ENCODE results near the gene ZSCAN31. TPM values are rescaled to one million over a fixed set of nuclear protein-coding genes. Genes with fewer than 3 reads are reported as not detected.

ZSCAN31 gene
- total RNA-seq, 1 donor from 2014 or later = 0.21 TPM

DNA sequence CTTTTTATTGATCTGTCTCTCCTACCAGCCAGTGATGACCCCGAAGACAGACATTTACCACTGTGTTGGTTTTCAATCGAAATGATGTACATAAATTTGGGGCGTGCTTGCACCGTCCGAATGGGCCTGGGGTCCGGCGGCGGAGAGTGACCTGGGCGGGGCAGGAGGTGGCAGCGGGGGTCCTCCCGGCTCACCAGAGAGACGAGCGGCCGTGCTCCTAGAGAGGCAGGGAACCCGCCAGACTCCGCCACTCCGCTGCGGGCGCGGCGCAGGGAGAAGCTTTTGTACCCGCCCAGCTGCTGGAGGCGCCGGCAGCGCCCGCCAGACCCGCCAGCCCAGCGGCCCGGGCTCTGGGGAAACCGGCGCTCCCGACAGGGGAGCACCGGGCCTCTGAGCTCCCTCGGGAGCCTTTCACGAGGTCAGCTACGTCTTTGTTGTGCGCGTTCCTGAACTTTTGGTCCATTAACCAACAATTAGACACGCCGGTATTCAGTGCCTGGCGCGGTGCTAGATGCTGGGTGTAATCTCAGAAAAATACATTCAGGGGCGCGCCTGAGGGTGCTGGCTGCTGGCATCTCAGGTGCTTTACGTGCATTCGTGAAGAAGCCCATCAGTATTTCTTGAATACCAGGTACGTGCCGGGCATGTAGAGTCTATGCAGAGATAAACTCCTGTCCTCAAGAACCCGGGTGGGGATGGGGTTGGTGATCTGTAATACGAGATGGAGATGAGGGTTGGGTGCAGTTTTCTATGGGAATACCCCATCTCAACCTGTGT is 54.5 kb downstream of the ZSCAN31 start, which contains the start of gene PGBD1:
PGBD1 (plus strand) TSS at position 285 of the 777 bp plus-strand sequence. CDS start 2,242 bp downstream, outside the sequence.
- peak within 1 kb of the TSS; percentile 68 to 80 for H3K4me3 ChIP-seq
- peak within 1 kb of the TSS; percentile 45 to 63 for H3K27ac ChIP-seq
- peaks cover 26 to 35% of the 10 kb centered on the region in 2 donors for H3K36me3 ChIP-seq
- intact Hi-C loops (cut with DNase I) = loop anchor here (5.0 kb wide), 1 partner anchor 51 kb away; no protein-coding TSS in a partner anchor
- H3K27me3 ChIP-seq = no peaks in the 10 kb centered on the region
- DNase-seq (ENCODE audit: low spot score in 2 of 2) = peak in 1 of 2 donors; percentile 82
- H3K4me1 ChIP-seq = peaks cover 0 to 4% of the 10 kb centered on the region in 2 donors
- TF ChIP-seq, protein P1, sequence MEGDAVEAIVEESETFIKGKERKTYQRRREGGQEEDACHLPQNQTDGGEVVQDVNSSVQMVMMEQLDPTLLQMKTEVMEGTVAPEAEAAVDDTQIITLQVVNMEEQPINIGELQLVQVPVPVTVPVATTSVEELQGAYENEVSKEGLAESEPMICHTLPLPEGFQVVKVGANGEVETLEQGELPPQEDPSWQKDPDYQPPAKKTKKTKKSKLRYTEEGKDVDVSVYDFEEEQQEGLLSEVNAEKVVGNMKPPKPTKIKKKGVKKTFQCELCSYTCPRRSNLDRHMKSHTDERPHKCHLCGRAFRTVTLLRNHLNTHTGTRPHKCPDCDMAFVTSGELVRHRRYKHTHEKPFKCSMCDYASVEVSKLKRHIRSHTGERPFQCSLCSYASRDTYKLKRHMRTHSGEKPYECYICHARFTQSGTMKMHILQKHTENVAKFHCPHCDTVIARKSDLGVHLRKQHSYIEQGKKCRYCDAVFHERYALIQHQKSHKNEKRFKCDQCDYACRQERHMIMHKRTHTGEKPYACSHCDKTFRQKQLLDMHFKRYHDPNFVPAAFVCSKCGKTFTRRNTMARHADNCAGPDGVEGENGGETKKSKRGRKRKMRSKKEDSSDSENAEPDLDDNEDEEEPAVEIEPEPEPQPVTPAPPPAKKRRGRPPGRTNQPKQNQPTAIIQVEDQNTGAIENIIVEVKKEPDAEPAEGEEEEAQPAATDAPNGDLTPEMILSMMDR (IDR thresholded peaks at IDR 0.05) = no peak
- H3K9me3 ChIP-seq = no peaks in the 10 kb centered on the region

DNA sequence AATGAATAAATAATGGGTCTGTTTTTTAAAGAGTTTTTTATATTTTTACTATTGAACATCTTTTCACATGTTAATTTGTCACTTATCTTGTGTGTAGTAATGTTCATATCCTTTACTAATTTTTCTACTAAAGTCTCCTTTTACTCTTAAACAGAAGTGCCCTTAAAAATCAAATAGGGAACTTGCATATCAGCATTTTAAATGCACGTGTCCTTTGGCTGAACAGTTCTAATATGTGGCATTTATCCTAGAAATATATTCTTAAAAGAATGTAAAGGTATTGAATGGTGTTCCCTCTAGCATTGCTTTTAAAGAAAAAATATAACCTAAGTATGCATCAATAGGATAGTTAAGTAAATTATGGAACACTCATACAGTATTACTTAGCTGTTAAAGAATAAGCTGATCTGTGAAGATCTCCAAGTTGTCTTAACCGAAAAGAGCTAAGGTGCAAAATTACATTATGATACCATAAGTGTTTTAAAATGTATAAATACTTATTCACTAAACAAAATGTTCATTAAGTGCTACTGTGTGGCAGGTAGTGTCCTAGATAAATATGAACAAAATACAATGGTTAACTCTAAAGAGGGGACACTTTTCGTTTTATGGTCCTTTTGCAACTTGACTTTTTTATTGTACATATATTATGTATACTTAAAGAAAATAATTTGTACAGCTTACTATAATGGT is 55.2 kb downstream of the ZSCAN31 start:
- Histone ChIP-seq H3K4me1 (peaks cover 0 to 4% of the 10 kb centered on the region in 2 donors), H3K36me3 (peaks cover 30 to 36% of the 10 kb centered on the region in 2 donors), H3K27me3 (no peaks in the 10 kb centered on the region), H3K9me3 (no peaks in the 10 kb centered on the region), H3K4me3 (peak overlapping the region; percentile 68 to 80), H3K27ac (peak overlapping the region in 1 of 2 donors; percentile 63)
- intact Hi-C loops (cut with DNase I) = loop anchor here (5.0 kb wide), 1 partner anchor 52 kb away; no protein-coding TSS in a partner anchor
- TF ChIP-seq, protein P1 (IDR thresholded peaks at IDR 0.05) = no peak
- DNase-seq (ENCODE audit: low spot score in 2 of 2) = no peak

DNA sequence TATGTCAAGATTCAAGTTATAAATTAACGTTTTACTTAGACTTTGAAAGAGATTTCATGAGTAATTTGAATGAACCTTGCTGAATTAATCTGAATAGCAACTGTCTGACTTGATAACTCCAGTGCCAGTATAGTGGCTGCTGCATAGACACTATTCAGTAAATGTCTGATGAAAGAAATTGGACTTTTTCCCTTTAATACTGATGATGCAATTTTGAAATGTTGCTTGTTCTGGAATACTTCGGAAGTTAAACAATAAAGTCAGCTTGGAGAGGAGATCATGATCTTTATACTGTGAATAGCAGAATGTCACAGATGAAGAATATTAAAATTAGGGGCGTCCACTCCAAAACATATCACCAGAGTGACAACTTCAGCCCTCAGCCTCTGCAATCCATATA is 58.2 kb downstream of the ZSCAN31 start:
- no peaks in the 10 kb centered on the region for H3K27me3 ChIP-seq
- H3K9me3 ChIP-seq = no peaks in the 10 kb centered on the region
- H3K27ac ChIP-seq = no peak overlapping the region
- H3K36me3 ChIP-seq = peaks cover 45 to 46% of the 10 kb centered on the region in 2 donors
- TF ChIP-seq, protein P1 (IDR thresholded peaks at IDR 0.05) = no peak
- intact Hi-C loops (cut with DNase I) = no loop called here
- peaks cover 0 to 4% of the 10 kb centered on the region in 2 donors for H3K4me1 ChIP-seq
- DNase-seq (ENCODE audit: low spot score in 2 of 2) = no peak
- H3K4me3 ChIP-seq = no peak overlapping the region

DNA sequence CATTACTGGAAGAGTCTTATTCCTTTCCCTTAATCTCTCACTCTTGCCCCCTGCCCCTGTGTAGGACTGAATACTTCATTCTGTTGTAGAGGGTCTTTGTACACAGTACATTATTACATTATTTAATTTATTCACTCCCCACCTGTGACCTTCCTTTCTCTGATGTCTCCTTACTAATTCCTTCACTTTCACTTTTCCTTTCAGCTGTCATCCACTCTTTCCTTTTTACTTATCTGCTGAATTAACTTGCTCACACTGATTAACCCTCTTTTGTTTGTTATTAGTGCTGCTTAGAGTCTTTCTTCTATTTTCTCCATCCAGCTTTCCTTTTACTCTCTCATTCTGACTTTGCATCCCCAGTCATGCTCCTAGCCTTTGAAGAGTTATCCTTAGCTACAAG is 61.1 kb downstream of the ZSCAN31 start:
- Histone ChIP-seq H3K4me3 (no peak overlapping the region), H3K4me1 (no peaks in the 10 kb centered on the region), H3K9me3 (no peaks in the 10 kb centered on the region), H3K27ac (no peak overlapping the region), H3K36me3 (peaks cover 54 to 58% of the 10 kb centered on the region in 2 donors), H3K27me3 (no peaks in the 10 kb centered on the region)
- no peak for DNase-seq (ENCODE audit: low spot score in 2 of 2)
- TF ChIP-seq, protein P1 (IDR thresholded peaks at IDR 0.05) = no peak
- intact Hi-C loops (cut with DNase I) = no loop called here

Other genes starting within 250 kb of the ZSCAN31 start
- not detected for gene ZSCAN16, start 211.5 kb downstream of the ZSCAN31 start, total RNA-seq
- gene ZKSCAN8, start 194.3 kb downstream of the ZSCAN31 start, total RNA-seq = 8.7 TPM
- gene ZSCAN9, start 110.9 kb downstream of the ZSCAN31 start, total RNA-seq = 3.7 TPM
- 3.1 TPM for gene ZKSCAN4, start 83.9 kb downstream of the ZSCAN31 start, total RNA-seq
- not detected for gene NKAPL, start 76.9 kb downstream of the ZSCAN31 start, total RNA-seq
- gene ZSCAN26, start 69.0 kb downstream of the ZSCAN31 start, total RNA-seq = 2.6 TPM
- gene PGBD1, start 54.6 kb downstream of the ZSCAN31 start, total RNA-seq = 3.0 TPM
- 0.21 TPM for gene ZKSCAN3, start 13.8 kb upstream of the ZSCAN31 start, total RNA-seq
- gene ZSCAN12, start 63.6 kb upstream of the ZSCAN31 start, total RNA-seq = 5.3 TPM
- not detected for gene ZSCAN23, start 107.3 kb upstream of the ZSCAN31 start, total RNA-seq
- not detected for gene GPX6, start 179.6 kb upstream of the ZSCAN31 start, total RNA-seq
- not detected for gene GPX5, start 189.7 kb upstream of the ZSCAN31 start, total RNA-seq

All from ascending aorta (tissue), 2 donors.